DOHH2 (cell line): ENCODE results near the gene SLC49A3.
"Not testable (repeated sequence)": the region's sequence is repeated elsewhere in the genome, so short reads cannot be mapped to it uniquely, and the experiment has no call there.

Experiments used
- H3F3A ChIP-seq: fragments of 200-600 bp; sonication (generic), shearing (Covaris generic); 2 replicates; pipeline ENCODE4 v1.6.0; 2016; ENCODE audit warnings: antibody characterized with exemption, mild to moderate bottlenecking; ENCODE audit not compliant: control insufficient read depth, insufficient read depth
- H3K27ac ChIP-seq: fragments of 200-600 bp; sonication (generic); 2 replicates; pipeline ENCODE4 v1.5.1; 2014; ENCODE audit warnings: low read depth, mild to moderate bottlenecking, low read length, moderate library complexity
- H3K27me3 ChIP-seq: fragments of 200-600 bp; sonication (generic); 2 replicates; pipeline ENCODE4 v1.6.1; 2014; ENCODE audit warnings: mild to moderate bottlenecking, low read length, mixed read lengths; ENCODE audit not compliant: control insufficient read depth
- H3K36me3 ChIP-seq: fragments of 200-600 bp; sonication (generic); 2 replicates; pipeline ENCODE4 v1.6.1; 2014; ENCODE audit warnings: mild to moderate bottlenecking, low read length, moderate library complexity, mixed read lengths; ENCODE audit not compliant: control insufficient read depth
- H3K4me1 ChIP-seq: fragments of 200-600 bp; sonication (generic); 2 replicates; pipeline ENCODE4 v1.6.1; 2014; ENCODE audit warnings: mild to moderate bottlenecking, low read length, mixed read lengths; ENCODE audit not compliant: control insufficient read depth
- H3K4me2 ChIP-seq: fragments of 200-600 bp; sonication (generic); 2 replicates; pipeline ENCODE4 v1.6.0; 2014; ENCODE audit warnings: mild to moderate bottlenecking, low read length, moderate library complexity
- H3K4me3 ChIP-seq: fragments of 200-600 bp; sonication (generic); 2 replicates; pipeline ENCODE4 v1.5.1; 2014; ENCODE audit warnings: mild to moderate bottlenecking, low read length, mixed read lengths
- H3K79me2 ChIP-seq: fragments of 200-600 bp; sonication (generic); 2 replicates; pipeline ENCODE4 v1.6.1; 2014; ENCODE audit warnings: mild to moderate bottlenecking, low read length, mixed read lengths; ENCODE audit not compliant: control insufficient read depth
- H3K9me2 ChIP-seq: fragments of 200-600 bp; sonication (generic); replicated peaks from 2 replicates; pipeline ENCODE4 v1.6.1; 2014; ENCODE audit warnings: mild to moderate bottlenecking, low read length, mixed read lengths; ENCODE audit not compliant: control insufficient read depth
- H3K9me3 ChIP-seq: fragments of 200-600 bp; sonication (generic); 2 replicates; pipeline ENCODE4 v1.6.1; 2014; ENCODE audit warnings: antibody characterized with exemption, low read length, mixed read lengths; ENCODE audit not compliant: control insufficient read depth, insufficient read depth
- H4K20me1 ChIP-seq: fragments of 200-600 bp; sonication (generic); 2 replicates; pipeline ENCODE4 v1.6.0; 2014; ENCODE audit warnings: low read depth, mild to moderate bottlenecking, antibody characterized with exemption, low read length, moderate library complexity; ENCODE audit not compliant: control insufficient read depth, insufficient read depth
- EZH2phosphoT487 ChIP-seq: fragments of 200-600 bp; sonication (generic); IDR thresholded peaks from 2 replicates; pipeline ENCODE4 v1.6.1; 2017; ENCODE audit warnings: borderline replicate concordance, mild to moderate bottlenecking, antibody characterized with exemption, low read length, moderate library complexity, mixed read lengths
- TF ChIP-seq, protein P1 (sequence below): fragments of 200-600 bp; sonication (generic); IDR thresholded peaks from one replicate; pipeline ENCODE4 v1.5.1; 2014; ENCODE audit warnings: antibody characterized with exemption, mild to moderate bottlenecking, low read depth, low read length; ENCODE audit not compliant: poor library complexity, severe bottlenecking

The SLC49A3 gene

DNA sequence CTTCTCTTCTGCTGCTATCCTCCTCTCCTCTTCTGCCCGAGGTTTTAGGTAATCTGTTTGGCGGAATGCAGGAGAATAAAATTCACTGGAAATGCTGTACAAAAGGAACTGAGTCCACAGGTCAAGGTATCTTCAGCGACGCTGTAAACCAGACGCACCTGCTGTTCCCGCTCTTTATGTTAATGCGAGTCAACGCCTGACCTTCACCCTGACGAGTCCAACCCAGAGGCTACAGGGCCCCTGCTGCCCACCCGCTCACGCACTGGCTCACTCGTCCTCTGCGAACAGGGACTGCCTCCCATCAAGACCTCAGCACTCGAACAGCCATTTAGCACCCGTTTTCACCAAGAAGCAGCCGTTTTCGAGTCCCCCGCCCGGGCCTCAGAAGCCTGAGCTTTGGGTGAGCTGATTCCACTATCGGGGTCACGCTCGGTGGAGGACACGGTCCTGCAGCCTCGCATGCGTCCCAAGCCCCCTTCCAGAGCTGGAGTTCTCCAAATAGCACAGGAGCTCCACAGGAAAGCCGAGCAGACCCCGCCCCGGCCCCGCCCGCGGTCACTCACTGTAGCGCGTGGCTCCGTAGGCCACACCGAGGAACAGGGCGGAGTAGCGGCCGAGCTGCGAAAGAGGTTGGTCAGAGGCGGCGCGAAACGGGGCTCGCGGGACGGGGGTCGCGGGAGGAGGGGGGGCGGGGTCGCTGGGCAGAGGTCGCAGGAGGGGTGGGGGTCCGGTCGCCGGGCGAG is 15.4 kb downstream of the SLC49A3 start:
- peak overlapping the region; percentile 89 for H3K4me3 ChIP-seq
- H3K27ac ChIP-seq: peak overlapping the region; percentile 19
- H3K27me3 ChIP-seq: no peaks in the 10 kb centered on the region
- H4K20me1 ChIP-seq: no peaks in the 10 kb centered on the region
- TF ChIP-seq EZH2phosphoT487: no peak
- TF ChIP-seq, protein P1, sequence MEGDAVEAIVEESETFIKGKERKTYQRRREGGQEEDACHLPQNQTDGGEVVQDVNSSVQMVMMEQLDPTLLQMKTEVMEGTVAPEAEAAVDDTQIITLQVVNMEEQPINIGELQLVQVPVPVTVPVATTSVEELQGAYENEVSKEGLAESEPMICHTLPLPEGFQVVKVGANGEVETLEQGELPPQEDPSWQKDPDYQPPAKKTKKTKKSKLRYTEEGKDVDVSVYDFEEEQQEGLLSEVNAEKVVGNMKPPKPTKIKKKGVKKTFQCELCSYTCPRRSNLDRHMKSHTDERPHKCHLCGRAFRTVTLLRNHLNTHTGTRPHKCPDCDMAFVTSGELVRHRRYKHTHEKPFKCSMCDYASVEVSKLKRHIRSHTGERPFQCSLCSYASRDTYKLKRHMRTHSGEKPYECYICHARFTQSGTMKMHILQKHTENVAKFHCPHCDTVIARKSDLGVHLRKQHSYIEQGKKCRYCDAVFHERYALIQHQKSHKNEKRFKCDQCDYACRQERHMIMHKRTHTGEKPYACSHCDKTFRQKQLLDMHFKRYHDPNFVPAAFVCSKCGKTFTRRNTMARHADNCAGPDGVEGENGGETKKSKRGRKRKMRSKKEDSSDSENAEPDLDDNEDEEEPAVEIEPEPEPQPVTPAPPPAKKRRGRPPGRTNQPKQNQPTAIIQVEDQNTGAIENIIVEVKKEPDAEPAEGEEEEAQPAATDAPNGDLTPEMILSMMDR: no peak
- peak overlapping the region; percentile 98 for H3K4me2 ChIP-seq
- no peaks in the 10 kb centered on the region for H3K9me3 ChIP-seq
- peaks cover 10% of the 10 kb centered on the region for H3F3A ChIP-seq
- H3K36me3 ChIP-seq: peaks cover 44% of the 10 kb centered on the region
- H3K9me2 ChIP-seq: no peaks in the 10 kb centered on the region
- peaks cover 26% of the 10 kb centered on the region for H3K79me2 ChIP-seq
- peaks cover 44% of the 10 kb centered on the region for H3K4me1 ChIP-seq

DNA sequence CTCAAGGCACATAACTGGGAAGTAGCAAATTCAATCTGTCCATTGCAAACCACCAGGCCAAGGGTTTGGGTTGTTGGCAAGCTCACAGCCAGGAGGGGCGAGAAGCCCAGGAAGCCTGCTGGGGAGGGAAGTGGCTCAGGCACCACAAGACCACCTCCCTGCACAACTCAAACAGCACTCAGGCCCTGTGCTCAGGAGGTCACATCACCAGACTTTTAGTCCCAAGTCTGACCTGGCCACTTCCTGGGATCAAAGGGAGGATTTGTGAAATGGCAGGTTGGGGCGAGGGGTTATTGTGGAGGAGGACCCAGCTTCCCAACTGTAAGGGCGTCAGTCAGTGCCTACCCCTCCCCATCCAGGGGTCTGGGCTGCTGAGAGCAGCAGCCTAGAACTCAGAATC is 17.2 kb downstream of the SLC49A3 start:
- H3K9me3 ChIP-seq: no peaks in the 10 kb centered on the region
- no peak overlapping the region for H3K4me2 ChIP-seq
- H3K9me2 ChIP-seq: no peaks in the 10 kb centered on the region
- peaks cover 27% of the 10 kb centered on the region for H3K4me1 ChIP-seq
- TF ChIP-seq, protein P1: no peak
- no peak for TF ChIP-seq EZH2phosphoT487
- no peak overlapping the region for H3K27ac ChIP-seq
- peaks cover 10% of the 10 kb centered on the region for H3F3A ChIP-seq
- no peaks in the 10 kb centered on the region for H3K27me3 ChIP-seq
- H3K4me3 ChIP-seq: no peak overlapping the region
- peaks cover 44% of the 10 kb centered on the region for H3K36me3 ChIP-seq
- H3K79me2 ChIP-seq: peaks cover 26% of the 10 kb centered on the region
- H4K20me1 ChIP-seq: no peaks in the 10 kb centered on the region

DNA sequence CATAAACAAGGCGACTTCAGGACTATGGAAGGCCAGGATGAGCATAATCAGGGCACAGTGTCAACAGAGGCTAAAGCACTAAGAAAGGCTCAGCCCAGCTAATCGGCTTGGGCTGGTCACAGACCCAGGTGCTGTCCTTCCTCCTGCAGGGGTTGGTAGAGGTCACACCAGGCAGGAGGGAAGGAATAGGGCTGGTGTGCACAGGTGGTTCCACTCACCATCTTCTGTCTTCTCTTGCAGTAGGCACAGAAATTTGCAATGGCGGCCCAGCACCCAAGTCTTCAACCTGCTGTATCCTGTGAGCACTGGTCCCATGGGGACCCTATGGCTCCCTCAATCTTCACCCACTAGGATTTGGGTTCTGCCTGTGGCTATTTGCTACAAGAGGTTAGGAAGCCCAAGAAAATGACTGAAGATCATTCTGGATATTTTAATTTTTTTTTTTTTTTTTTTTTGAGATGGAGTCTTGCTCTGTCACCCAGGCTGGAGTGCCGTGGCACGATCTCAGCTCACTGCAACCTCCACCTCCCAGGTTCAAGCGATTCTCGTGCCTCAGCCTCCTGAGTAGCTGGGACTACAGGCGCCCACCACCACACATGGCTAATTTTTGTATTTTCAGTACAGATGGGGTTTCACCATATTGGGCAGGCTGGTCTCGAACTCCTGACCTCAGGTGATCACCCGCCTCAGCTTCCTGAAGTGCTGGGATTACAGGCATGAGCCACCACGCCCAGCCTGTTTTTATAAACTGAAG is 19.0 kb downstream of the SLC49A3 start:
- not testable (repeated sequence) for H3K9me3 ChIP-seq, H3K4me2 ChIP-seq, H3K4me1 ChIP-seq, H4K20me1 ChIP-seq, H3K4me3 ChIP-seq, H3F3A ChIP-seq, H3K27me3 ChIP-seq, H3K9me2 ChIP-seq, H3K27ac ChIP-seq
- Histone ChIP-seq H3K36me3 (peaks cover 39% of the 10 kb centered on the region), H3K79me2 (peaks cover 21% of the 10 kb centered on the region)

DNA sequence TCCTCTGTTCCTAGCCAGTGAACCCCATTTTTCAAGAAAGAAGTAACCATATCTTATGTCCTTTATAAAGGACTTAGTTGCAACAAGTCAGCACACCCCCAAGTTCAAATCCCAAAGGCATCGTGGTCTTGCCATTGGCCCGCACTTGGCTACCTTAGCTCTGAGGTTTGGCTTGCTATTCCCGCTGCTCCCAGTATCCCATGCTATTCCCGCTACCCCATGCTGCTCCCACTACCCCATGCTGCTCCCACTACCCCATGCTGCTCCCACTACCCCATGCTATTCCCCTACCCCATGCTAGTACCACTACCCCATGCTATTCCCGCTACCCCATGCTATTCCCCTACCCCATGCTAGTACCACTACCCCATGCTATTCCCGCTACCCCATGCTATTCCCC is 20.7 kb downstream of the SLC49A3 start:
- H3K4me3 ChIP-seq, H3F3A ChIP-seq, H3K4me2 ChIP-seq: not testable (repeated sequence)

More for the DNA sequence above, 20.7 kb downstream of the SLC49A3 start:
- H3K79me2 ChIP-seq, H4K20me1 ChIP-seq, H3K9me3 ChIP-seq, H3K27ac ChIP-seq, H3K27me3 ChIP-seq, H3K9me2 ChIP-seq: not testable (repeated sequence)
- Histone ChIP-seq H3K36me3 (peaks cover 28% of the 10 kb centered on the region), H3K4me1 (peaks cover 17% of the 10 kb centered on the region)
